SH-SY5Y (cell line): Measurements from ENCODE around the gene LRCOL1.

Experiments
- GATA2 ChIP-seq: IDR thresholded peaks from 2 replicates; pipeline ENCODE4 v1.6.1; 2011; ENCODE audit warnings: mild to moderate bottlenecking, low read depth, low read length
- GATA3 ChIP-seq: IDR thresholded peaks from 2 replicates; pipeline ENCODE4 v1.6.1; 2011; ENCODE audit warnings: low read depth, mild to moderate bottlenecking, low read length, moderate library complexity

GRCh38 chr12:132562489-132563021 is 47.8 kb downstream of the LRCOL1 start:
- TF ChIP-seq GATA2, result no peak
- TF ChIP-seq GATA3, result no peak
